ENCODE measurements around the gene TMEM144.

The TMEM144 gene

GRCh38 chr4:158297866-158298265 lies 87.6 kb downstream of the TMEM144 start:
- no peak for DNase-seq (ENCODE audit: low spot score)

GRCh38 chr4:158299459-158300007 lies 89.2 kb downstream of the TMEM144 start:
- no peak for DNase-seq (ENCODE audit: low spot score)

GRCh38 chr4:158300012-158300411 lies 89.7 kb downstream of the TMEM144 start:
- no peak for DNase-seq (ENCODE audit: low spot score)

- DNase-seq (ENCODE audit: low spot score): no peak
Measured at GRCh38 chr4:158302076-158302866, 92.0 kb downstream of the TMEM144 start.

- DNase-seq (ENCODE audit: low spot score): no peak
Measured at GRCh38 chr4:158304694-158305093, 94.4 kb downstream of the TMEM144 start.
